ENCODE results near the gene TEX2.

The TEX2 gene

DNA sequence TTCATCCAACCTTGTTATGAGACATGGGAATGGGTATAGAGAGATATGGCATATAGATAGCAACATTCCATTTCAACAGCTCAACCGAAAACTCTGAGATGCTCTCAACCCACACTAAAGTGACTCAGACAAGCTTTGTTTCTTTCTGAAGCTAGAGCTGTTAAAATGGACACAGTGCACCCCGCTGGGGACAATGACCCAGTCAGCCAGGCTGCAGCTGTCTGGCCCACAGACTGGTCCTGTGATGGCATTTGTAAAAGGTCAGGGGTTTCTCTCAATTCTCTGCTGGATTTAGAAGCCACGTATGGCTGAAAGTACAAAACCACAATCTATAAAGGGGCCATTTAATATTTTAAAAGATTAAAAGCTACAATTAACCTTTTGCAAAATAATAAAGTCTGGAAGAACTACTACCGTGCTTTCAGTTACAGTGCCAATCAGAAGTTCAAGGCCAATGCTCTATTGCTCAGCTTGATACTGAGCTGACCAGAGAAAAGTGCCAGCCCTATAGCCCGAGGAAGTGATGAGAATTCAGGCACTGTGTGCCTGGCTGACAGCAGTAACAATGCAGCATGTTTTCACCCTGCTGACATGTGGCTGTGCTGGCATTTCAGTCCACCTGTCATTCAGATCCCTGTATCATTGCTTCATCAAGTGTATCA lies 60.2 kb downstream of the TEX2 start:
- Histone ChIP-seq H3K36me3 (replicated peaks; ENCODE audit: low read depth, low read length) (no peaks in the 10 kb centered on the region), H3K4me1 (ENCODE audit: low read length) (no peaks in the 10 kb centered on the region), H3K9ac (ENCODE audit: low read length) (no peak overlapping the region), H3K27ac (ENCODE audit: low read length) (no peak overlapping the region), H3K4me3 (ENCODE audit: low read length) (no peak overlapping the region), H3K27me3 (ENCODE audit: low read depth, low read length) (no peaks in the 10 kb centered on the region), H4K20me1 (ENCODE audit: insufficient read depth, low read length) (no peaks in the 10 kb centered on the region), H3K9me3 (ENCODE audit: insufficient read depth, low read length) (no peaks in the 10 kb centered on the region), H2AFZ (ENCODE audit: low read depth, low read length) (no peak overlapping the region), H3K79me2 (ENCODE audit: low read length) (no peaks in the 10 kb centered on the region), H3K4me2 (ENCODE audit: low read length) (no peak overlapping the region)
- no peak for TF ChIP-seq EZH2phosphoT487 (IDR thresholded peaks at IDR 0.05; ENCODE audit: low read depth)
- TF ChIP-seq, protein P1, sequence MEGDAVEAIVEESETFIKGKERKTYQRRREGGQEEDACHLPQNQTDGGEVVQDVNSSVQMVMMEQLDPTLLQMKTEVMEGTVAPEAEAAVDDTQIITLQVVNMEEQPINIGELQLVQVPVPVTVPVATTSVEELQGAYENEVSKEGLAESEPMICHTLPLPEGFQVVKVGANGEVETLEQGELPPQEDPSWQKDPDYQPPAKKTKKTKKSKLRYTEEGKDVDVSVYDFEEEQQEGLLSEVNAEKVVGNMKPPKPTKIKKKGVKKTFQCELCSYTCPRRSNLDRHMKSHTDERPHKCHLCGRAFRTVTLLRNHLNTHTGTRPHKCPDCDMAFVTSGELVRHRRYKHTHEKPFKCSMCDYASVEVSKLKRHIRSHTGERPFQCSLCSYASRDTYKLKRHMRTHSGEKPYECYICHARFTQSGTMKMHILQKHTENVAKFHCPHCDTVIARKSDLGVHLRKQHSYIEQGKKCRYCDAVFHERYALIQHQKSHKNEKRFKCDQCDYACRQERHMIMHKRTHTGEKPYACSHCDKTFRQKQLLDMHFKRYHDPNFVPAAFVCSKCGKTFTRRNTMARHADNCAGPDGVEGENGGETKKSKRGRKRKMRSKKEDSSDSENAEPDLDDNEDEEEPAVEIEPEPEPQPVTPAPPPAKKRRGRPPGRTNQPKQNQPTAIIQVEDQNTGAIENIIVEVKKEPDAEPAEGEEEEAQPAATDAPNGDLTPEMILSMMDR (IDR thresholded peaks at IDR 0.05; ENCODE audit: low read depth, low read length): no peak

DNA sequence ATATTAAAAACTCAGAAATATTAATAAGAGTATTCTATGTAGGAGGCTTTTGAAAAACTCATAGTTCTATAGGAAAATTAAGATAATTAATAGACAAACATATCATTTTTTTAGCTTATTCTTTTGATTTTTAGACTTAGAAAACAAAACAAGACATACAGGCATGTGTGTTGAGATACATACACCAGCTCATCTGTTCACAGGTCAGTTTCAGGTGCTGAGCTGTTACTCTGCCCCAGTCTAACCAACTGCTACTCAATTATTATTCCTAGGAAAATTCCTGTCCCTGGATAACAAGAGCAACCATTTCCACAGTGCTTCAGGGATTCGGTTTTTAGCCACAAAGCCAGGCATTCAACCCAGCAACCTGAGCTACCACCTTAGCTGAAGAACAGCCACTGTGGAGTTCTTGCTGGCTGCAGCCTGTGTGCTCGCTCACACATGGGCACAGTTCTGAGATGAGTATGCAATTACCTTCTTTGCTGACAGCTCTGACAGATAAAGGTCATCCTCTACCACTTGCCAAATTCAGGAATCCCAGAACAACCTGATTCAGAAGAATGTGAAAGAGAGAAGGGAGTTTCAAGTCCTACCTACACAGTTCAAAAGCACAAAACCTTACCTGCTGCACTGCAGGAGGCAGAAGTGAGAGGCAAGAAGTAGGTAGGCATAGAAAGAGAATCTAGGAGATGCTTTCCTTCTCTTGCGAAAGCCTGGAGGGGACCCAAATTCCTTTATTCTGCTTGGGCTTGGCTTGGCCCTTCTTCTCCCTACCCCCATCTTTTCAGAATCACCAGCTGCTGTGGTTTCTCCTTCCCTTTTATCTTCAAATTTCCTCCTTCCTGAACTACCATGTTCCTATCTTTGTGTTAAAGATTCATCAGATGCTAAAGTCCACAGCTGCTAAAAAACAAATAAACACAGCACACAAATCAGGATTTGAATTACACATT lies 62.7 kb downstream of the TEX2 start:
- Histone ChIP-seq H3K36me3 (replicated peaks; ENCODE audit: low read depth, low read length) (no peaks in the 10 kb centered on the region), H3K27ac (ENCODE audit: low read length) (no peak overlapping the region), H3K79me2 (ENCODE audit: low read length) (no peaks in the 10 kb centered on the region), H3K9me3 (ENCODE audit: insufficient read depth, low read length) (no peaks in the 10 kb centered on the region), H3K4me1 (ENCODE audit: low read length) (no peaks in the 10 kb centered on the region), H4K20me1 (ENCODE audit: insufficient read depth, low read length) (no peaks in the 10 kb centered on the region), H3K4me2 (ENCODE audit: low read length) (no peak overlapping the region), H2AFZ (ENCODE audit: low read depth, low read length) (no peak overlapping the region), H3K9ac (ENCODE audit: low read length) (no peak overlapping the region), H3K4me3 (ENCODE audit: low read length) (no peak overlapping the region), H3K27me3 (ENCODE audit: low read depth, low read length) (no peaks in the 10 kb centered on the region)
- no peak for TF ChIP-seq EZH2phosphoT487 (IDR thresholded peaks at IDR 0.05; ENCODE audit: low read depth)
- TF ChIP-seq, protein P1 (IDR thresholded peaks at IDR 0.05; ENCODE audit: low read depth, low read length): no peak

DNA sequence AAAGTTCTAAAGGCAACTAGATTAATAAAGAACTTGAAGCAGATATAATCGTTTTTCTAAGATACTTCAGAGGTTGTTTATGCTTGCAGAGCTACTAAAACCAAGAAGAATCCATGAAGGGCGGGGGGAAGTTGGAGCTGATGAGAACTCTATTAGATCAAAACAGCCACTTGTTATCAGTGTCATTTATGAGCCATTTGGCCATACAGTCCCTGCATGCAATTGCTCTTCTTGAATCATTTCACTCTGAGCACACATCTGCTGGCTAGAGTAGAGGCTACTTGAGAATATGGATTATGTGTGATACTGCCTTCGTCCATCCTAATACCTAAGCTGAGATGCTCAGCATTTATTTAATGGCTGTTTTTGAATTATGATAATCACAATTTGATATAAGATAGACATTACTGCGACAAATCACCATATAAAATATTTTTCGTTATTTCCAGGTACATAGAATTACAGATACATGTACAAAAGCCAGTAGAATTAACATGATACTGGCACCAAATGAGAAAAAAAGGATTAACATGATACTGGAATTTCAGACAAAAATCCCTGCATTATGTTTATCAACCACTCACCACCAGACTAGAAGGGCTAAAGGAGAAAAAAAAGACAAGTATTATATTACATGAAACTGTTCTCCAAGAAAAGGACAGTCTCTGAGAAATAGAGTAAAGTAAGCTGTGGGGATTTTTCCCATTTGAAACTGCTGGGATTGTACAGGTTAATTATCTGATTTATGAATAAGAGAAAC lies 64.5 kb downstream of the TEX2 start:
- Histone ChIP-seq H3K9ac (ENCODE audit: low read length) (no peak overlapping the region), H3K27ac (ENCODE audit: low read length) (no peak overlapping the region), H3K36me3 (replicated peaks; ENCODE audit: low read depth, low read length) (no peaks in the 10 kb centered on the region), H4K20me1 (ENCODE audit: insufficient read depth, low read length) (no peaks in the 10 kb centered on the region), H2AFZ (ENCODE audit: low read depth, low read length) (no peak overlapping the region), H3K9me3 (ENCODE audit: insufficient read depth, low read length) (no peaks in the 10 kb centered on the region), H3K4me2 (ENCODE audit: low read length) (no peak overlapping the region), H3K79me2 (ENCODE audit: low read length) (no peaks in the 10 kb centered on the region), H3K4me1 (ENCODE audit: low read length) (no peaks in the 10 kb centered on the region), H3K4me3 (ENCODE audit: low read length) (no peak overlapping the region), H3K27me3 (ENCODE audit: low read depth, low read length) (no peaks in the 10 kb centered on the region)
- TF ChIP-seq, protein P1 (IDR thresholded peaks at IDR 0.05; ENCODE audit: low read depth, low read length): no peak
- TF ChIP-seq EZH2phosphoT487 (IDR thresholded peaks at IDR 0.05; ENCODE audit: low read depth): no peak

DNA sequence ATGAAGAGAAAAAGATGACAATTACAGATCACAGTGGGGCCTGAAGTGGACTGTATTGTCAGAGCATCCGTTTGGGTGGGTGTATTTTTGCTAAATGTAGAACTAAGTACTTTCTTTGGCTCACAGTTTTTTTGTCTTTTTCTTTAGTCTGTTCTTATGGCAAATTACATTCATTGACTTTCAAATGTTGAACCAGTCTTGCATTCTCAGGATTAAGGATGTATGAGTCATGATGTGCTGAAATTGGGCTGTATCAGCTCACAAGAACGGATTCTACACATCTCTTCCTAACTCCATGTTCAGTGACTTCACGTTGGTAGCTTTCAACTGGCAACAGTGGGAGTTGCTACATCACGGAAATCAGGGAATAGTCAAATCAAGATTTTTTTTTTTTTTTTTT lies 66.5 kb downstream of the TEX2 start:
- Histone ChIP-seq H3K9me3 (ENCODE audit: insufficient read depth, low read length) (no peaks in the 10 kb centered on the region), H3K4me1 (ENCODE audit: low read length) (no peaks in the 10 kb centered on the region), H3K27me3 (ENCODE audit: low read depth, low read length) (no peaks in the 10 kb centered on the region), H3K4me3 (ENCODE audit: low read length) (no peak overlapping the region), H2AFZ (ENCODE audit: low read depth, low read length) (no peak overlapping the region), H3K4me2 (ENCODE audit: low read length) (no peak overlapping the region), H3K36me3 (replicated peaks; ENCODE audit: low read depth, low read length) (no peaks in the 10 kb centered on the region), H3K27ac (ENCODE audit: low read length) (no peak overlapping the region), H3K9ac (ENCODE audit: low read length) (no peak overlapping the region), H3K79me2 (ENCODE audit: low read length) (no peaks in the 10 kb centered on the region), H4K20me1 (ENCODE audit: insufficient read depth, low read length) (no peaks in the 10 kb centered on the region)
- TF ChIP-seq, protein P1 (IDR thresholded peaks at IDR 0.05; ENCODE audit: low read depth, low read length): no peak
- TF ChIP-seq EZH2phosphoT487 (IDR thresholded peaks at IDR 0.05; ENCODE audit: low read depth): no peak

All from OCI-LY3 (cell line).